Measurements from ENCODE around the gene EPS8L2. TPM values are rescaled to one million over a fixed set of nuclear protein-coding genes. Genes with fewer than 3 reads are reported as not detected.

Gene EPS8L2
- total RNA-seq, 1 experiment from 2014 or later, result 92.8 TPM

DNA sequence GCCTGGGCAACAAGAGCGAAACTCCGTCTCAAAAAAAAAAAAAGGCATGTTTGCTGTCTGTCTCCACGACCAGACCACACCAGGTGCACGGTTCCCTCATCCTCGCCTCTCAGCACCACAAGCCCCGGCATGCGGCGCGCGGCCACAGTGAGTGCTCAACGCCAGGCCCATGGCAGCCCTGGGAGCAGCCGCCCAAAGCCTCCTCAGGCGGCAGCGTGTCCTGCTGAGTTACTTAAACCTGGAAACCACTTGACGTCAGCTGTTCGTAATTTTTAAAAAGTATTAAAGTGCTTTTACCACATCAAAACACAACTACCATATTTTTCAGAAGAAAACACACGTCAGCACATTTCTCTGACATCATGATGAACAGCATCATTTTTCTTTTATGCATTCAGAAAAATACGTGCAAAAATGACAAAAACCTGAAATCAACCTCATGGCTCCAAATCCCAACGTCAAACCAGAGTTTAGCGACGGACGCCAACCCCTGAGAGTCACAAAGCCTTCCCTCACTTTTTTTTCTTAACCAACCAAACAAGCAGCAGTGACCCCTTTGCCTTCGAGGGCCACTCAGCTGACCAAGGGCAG is 13.1 kb upstream of the EPS8L2 start:
- Histone ChIP-seq H3K4me2 (ENCODE audit: insufficient read depth, insufficient read length, low read length) (no peak overlapping the region), H4K91ac (ENCODE audit: insufficient read length, low read depth, low read length) (no peak overlapping the region), H3K4me1 (ENCODE audit: insufficient read depth, low read length) (peaks cover 11% of the 10 kb centered on the region; the same call in 1 of the 2 replicates), H3K56ac (ENCODE audit: insufficient read length, low read depth, low read length) (no peak overlapping the region), H3K9me3 (ENCODE audit: control insufficient read depth, low read depth, low read length) (no peaks in the 10 kb centered on the region), H3K27ac (ENCODE audit: insufficient read length, low read depth, low read length) (no peak overlapping the region), H3K23me2 (ENCODE audit: insufficient read length, low read depth, low read length, poor library complexity, severe bottlenecking) (no peaks in the 10 kb centered on the region), H3K27me3 (ENCODE audit: insufficient read depth, low read length) (no peaks in the 10 kb centered on the region), H3K79me2 (ENCODE audit: insufficient read depth, low read length) (peaks cover 13% of the 10 kb centered on the region; the same call in 1 of the 2 replicates), H3K9ac (ENCODE audit: extremely low read depth, insufficient read length, low read length) (no peak overlapping the region), H2BK20ac (ENCODE audit: low read depth, low read length, poor library complexity, severe bottlenecking) (no peak overlapping the region), H2AFZ (ENCODE audit: low read length) (no peak overlapping the region), H2BK5ac (ENCODE audit: insufficient read length, low read length) (no peak overlapping the region), H3K18ac (ENCODE audit: insufficient read length, low read depth, low read length) (no peak overlapping the region), H4K5ac (ENCODE audit: insufficient read length, low read depth, low read length) (no peak overlapping the region), H4K20me1 (ENCODE audit: control insufficient read depth, insufficient read depth, insufficient read length) (no peaks in the 10 kb centered on the region), H2BK12ac (ENCODE audit: insufficient read length, low read depth, low read length) (no peak overlapping the region), H3T11ph (ENCODE audit: low read length) (no peak overlapping the region), H2BK15ac (ENCODE audit: low read depth, low read length) (no peak overlapping the region), H3K4ac (ENCODE audit: low read depth, low read length) (no peak overlapping the region), H2AK5ac (ENCODE audit: insufficient read length, low read length) (no peak overlapping the region), H3K79me1 (ENCODE audit: insufficient read depth, low read depth, low read length, poor library complexity, severe bottlenecking) (peaks cover 3% of the 10 kb centered on the region), H3K23ac (ENCODE audit: insufficient read length, low read depth, low read length) (no peak overlapping the region), H4K8ac (replicated peaks; ENCODE audit: insufficient read length, low read depth, low read length) (no peak overlapping the region), H2BK120ac (ENCODE audit: low read depth, low read length, poor library complexity, severe bottlenecking) (no peak overlapping the region), H3K14ac (ENCODE audit: insufficient read depth, low read length) (no peak overlapping the region)
- DNase-seq, result no peak
- Mint-ChIP-seq H3K36me3 (ENCODE audit: insufficient read depth in 1 of 3, low read depth in 3 of 3) (peaks cover 23 to 33% (median 23%) of the 10 kb centered on the region in 3 experiments), H3K9me3 (no peaks in the 10 kb centered on the region; a peak in 2 of 5 replicates), H3K27ac (peak overlapping the region in 2 of 3 experiments; percentile 44 to 64; a peak in 2 of 7 replicates), H3K27me3 (ENCODE audit: low read depth) (no peaks in the 10 kb centered on the region; the same call in 1 of the 2 replicates), H3K4me1 (peaks cover 29 to 37% of the 10 kb centered on the region in 2 experiments), H3K4me3 (peak overlapping the region; percentile 76 to 80)
- WGBS (ENCODE audit: extremely low coverage, insufficient read length, low lambda C conversion rate), result no CpG with 5 or more reads among the region's 23 CpGs
- TF ChIP-seq CTCF (conservative IDR thresholded peaks at IDR 0.05), result no peak
